Measurements from ENCODE around the gene WDR18.

DNA sequence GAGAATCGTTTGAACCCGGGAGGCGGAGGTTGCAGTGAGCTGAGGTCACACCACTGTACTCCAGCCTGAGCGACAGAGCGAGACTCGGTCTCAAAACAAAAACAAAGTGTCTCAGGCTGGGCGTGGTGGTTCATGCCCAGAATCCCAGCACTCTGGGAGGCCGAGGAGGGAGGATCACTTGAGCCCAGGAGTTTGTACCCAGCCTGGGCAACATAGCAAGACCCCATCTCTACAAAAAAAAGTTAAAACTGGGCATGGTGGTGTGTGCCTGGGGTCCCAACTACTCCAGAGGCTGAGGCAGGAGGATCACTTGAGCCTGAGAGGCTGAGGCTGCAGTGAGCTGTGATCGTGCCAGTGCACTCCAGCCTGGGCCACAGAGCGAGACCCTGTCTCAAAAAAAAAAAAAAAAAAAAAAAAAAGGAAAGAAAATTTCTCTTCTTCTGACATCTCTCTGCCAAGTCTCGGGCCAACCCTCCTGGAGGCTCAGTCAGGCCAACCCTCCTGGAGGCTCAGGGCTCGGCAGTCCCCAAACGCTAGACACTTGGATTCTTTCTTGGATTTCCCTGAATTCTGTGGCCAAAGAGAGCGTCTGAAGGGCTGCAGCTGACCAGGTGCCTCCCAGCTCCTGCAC, 32.0 kb upstream of the WDR18 start:
- TF ChIP-seq TAF1 (conservative IDR thresholded peaks at IDR 0.05) (no peak), SP1 (IDR thresholded peaks at IDR 0.05) (no peak), RAD21 (IDR thresholded peaks at IDR 0.05) (no peak), GABPA (IDR thresholded peaks at IDR 0.05 in 1 of 2, conservative IDR thresholded peaks at IDR 0.05 in 1 of 2) (no peak), YY1 (IDR thresholded peaks at IDR 0.05) (no peak), EGR1 (IDR thresholded peaks at IDR 0.05; ENCODE audit: low read depth in 2 of 2) (no peak)
- TF ChIP-seq, protein P1, sequence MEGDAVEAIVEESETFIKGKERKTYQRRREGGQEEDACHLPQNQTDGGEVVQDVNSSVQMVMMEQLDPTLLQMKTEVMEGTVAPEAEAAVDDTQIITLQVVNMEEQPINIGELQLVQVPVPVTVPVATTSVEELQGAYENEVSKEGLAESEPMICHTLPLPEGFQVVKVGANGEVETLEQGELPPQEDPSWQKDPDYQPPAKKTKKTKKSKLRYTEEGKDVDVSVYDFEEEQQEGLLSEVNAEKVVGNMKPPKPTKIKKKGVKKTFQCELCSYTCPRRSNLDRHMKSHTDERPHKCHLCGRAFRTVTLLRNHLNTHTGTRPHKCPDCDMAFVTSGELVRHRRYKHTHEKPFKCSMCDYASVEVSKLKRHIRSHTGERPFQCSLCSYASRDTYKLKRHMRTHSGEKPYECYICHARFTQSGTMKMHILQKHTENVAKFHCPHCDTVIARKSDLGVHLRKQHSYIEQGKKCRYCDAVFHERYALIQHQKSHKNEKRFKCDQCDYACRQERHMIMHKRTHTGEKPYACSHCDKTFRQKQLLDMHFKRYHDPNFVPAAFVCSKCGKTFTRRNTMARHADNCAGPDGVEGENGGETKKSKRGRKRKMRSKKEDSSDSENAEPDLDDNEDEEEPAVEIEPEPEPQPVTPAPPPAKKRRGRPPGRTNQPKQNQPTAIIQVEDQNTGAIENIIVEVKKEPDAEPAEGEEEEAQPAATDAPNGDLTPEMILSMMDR (IDR thresholded peaks at IDR 0.05; ENCODE audit: low read depth, low read length, missing input control), result no peak
- TF ChIP-seq, protein P2, sequence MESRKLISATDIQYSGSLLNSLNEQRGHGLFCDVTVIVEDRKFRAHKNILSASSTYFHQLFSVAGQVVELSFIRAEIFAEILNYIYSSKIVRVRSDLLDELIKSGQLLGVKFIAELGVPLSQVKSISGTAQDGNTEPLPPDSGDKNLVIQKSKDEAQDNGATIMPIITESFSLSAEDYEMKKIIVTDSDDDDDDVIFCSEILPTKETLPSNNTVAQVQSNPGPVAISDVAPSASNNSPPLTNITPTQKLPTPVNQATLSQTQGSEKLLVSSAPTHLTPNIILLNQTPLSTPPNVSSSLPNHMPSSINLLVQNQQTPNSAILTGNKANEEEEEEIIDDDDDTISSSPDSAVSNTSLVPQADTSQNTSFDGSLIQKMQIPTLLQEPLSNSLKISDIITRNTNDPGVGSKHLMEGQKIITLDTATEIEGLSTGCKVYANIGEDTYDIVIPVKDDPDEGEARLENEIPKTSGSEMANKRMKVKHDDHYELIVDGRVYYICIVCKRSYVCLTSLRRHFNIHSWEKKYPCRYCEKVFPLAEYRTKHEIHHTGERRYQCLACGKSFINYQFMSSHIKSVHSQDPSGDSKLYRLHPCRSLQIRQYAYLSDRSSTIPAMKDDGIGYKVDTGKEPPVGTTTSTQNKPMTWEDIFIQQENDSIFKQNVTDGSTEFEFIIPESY (IDR thresholded peaks at IDR 0.05), result no peak
- TF ChIP-seq, protein P3, sequence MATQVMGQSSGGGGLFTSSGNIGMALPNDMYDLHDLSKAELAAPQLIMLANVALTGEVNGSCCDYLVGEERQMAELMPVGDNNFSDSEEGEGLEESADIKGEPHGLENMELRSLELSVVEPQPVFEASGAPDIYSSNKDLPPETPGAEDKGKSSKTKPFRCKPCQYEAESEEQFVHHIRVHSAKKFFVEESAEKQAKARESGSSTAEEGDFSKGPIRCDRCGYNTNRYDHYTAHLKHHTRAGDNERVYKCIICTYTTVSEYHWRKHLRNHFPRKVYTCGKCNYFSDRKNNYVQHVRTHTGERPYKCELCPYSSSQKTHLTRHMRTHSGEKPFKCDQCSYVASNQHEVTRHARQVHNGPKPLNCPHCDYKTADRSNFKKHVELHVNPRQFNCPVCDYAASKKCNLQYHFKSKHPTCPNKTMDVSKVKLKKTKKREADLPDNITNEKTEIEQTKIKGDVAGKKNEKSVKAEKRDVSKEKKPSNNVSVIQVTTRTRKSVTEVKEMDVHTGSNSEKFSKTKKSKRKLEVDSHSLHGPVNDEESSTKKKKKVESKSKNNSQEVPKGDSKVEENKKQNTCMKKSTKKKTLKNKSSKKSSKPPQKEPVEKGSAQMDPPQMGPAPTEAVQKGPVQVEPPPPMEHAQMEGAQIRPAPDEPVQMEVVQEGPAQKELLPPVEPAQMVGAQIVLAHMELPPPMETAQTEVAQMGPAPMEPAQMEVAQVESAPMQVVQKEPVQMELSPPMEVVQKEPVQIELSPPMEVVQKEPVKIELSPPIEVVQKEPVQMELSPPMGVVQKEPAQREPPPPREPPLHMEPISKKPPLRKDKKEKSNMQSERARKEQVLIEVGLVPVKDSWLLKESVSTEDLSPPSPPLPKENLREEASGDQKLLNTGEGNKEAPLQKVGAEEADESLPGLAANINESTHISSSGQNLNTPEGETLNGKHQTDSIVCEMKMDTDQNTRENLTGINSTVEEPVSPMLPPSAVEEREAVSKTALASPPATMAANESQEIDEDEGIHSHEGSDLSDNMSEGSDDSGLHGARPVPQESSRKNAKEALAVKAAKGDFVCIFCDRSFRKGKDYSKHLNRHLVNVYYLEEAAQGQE (IDR thresholded peaks at IDR 0.05), result no peak
